Measurements from ENCODE around the gene NSUN6.

Gene NSUN6

GRCh38 chr10:18554479-18554878 is 96.9 kb downstream of the NSUN6 start:
- no peak for TF ChIP-seq CTCF (IDR thresholded peaks at IDR 0.05; ENCODE audit: extremely low read depth, missing control alignments)

GRCh38 chr10:18551473-18551872 is 99.9 kb downstream of the NSUN6 start:
- no peak for DNase-seq (ENCODE audit: low spot score)

More at GRCh38 chr10:18554479-18554878, 96.9 kb downstream of the NSUN6 start:
- DNase-seq (ENCODE audit: low spot score): no peak

DNA sequence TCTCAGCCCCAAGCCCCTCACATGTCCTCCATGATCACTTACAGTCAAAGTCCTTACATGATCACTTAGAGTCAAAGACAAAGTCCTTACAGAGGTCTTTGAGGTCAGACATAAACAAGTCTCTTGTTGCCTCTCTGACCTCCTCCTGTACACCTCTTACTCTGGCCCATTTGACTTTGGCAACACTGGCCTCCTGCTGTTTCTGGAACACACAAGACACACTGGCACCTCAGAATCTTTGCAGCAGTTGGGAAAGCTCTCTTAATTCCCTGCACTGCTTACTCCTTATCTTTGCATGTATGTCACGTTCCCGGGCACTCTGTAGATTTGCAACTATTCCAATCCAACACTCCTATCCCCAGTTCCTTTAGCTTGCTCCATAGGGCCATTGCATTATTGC is 102.3 kb downstream of the NSUN6 start:
- no peak for DNase-seq (ENCODE audit: low spot score)
- no peak for TF ChIP-seq CTCF (IDR thresholded peaks at IDR 0.05; ENCODE audit: extremely low read depth, missing control alignments)

More at GRCh38 chr10:18551473-18551872, 99.9 kb downstream of the NSUN6 start:
- no peak for TF ChIP-seq CTCF (IDR thresholded peaks at IDR 0.05; ENCODE audit: extremely low read depth, missing control alignments)

DNA sequence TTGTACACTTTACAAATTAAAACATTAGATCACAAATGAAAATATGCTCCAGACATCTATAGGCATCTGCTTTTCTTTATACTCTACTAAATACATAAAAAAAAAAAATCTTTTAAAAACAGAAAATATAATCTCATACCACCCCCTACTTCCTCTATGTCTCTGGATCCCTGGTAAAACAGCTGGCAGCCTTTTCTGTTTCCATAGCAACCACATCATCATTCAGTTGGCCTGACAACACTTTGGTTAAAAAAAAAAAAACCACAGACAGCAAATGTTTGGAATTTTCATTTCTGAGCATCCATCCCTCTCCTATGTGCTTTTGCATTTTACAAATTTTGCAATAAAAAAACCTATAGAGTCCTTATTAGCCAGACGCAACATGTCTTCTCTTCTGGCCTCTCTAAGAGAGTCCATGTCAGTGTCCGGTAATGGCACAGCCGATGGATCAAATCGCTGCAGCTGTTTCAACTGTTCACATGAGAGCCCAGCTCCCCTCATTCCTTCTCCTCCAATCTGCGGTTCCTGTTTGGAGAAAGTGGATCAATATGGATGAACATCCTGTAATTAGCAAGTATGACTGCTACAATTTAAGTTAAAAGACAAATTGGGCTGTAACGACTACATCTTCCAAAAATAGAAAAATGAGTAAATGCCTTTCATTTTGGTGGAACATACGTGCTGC is 105.6 kb downstream of the NSUN6 start:
- TF ChIP-seq CTCF (IDR thresholded peaks at IDR 0.05; ENCODE audit: extremely low read depth, missing control alignments): no peak
- peak; percentile 0 for DNase-seq (ENCODE audit: low spot score)

GRCh38 chr10:18542832-18543231 is 108.6 kb downstream of the NSUN6 start:
- no peak for TF ChIP-seq CTCF (IDR thresholded peaks at IDR 0.05; ENCODE audit: extremely low read depth, missing control alignments)
- DNase-seq (ENCODE audit: low spot score): no peak

GRCh38 chr10:18540195-18540594 is 111.2 kb downstream of the NSUN6 start:
- no peak for DNase-seq (ENCODE audit: low spot score)
- TF ChIP-seq CTCF (IDR thresholded peaks at IDR 0.05; ENCODE audit: extremely low read depth, missing control alignments): no peak

DNA sequence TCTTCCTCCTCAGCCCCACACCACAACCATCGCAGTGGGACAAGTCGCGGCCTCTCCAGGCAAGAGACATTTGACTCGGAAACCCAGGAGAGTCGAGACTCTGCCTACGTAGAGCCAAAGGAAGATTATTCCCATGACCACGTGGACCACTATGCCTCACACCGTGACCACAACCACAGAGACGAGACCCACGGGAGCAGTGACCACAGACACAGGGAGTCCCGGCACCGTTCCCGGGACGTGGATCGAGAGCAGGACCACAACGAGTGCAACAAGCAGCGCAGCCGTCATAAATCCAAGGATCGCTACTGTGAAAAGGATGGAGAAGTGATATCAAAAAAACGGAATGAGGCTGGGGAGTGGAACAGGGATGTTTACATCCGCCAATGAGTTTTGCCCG is 112.1 kb downstream of the NSUN6 start:
- DNase-seq (ENCODE audit: low spot score): no peak
- no peak for TF ChIP-seq CTCF (IDR thresholded peaks at IDR 0.05; ENCODE audit: extremely low read depth, missing control alignments)

Data from GM20000 (cell line).